K562 (cell line): Measurements from ENCODE around the gene SVBP. TPM values are rescaled to one million over a fixed set of nuclear protein-coding genes. Genes with fewer than 3 reads are reported as not detected.
"Not testable (repeated sequence)": the region's sequence is repeated elsewhere in the genome, so short reads cannot be mapped to it uniquely, and the experiment has no call there.

Source experiments
- ATAC-seq: fragments of 200-7000 bp; cut with Tn5 transposase; 3 replicates; pipeline ENCODE4 v1.9.1; 2020; ENCODE audit warnings: moderate library complexity
- BruUV-seq: library from RNA; stranded (reverse); fragments of 400-500 nt; replicated peaks from 2 replicates; lab custom pipeline; 2021; lab: Mats Ljungman, UMichigan
- CTCF ChIA-PET: fragments of 300-600 bp; formaldehyde crosslinking; extraction: SDS; loops from one replicate; lab custom pipeline; 2021; ENCODE audit warnings: low intra/inter-chr PET ratio; lab: Yijun Ruan, JAX
- POLR2A ChIA-PET: fragments of 300-600, 350-650 bp; sonication (Branson Sonifier 250); formaldehyde crosslinking; extraction: SDS; loops from one replicate; lab custom pipeline; 2021; ENCODE audit warnings: antibody characterized with exemption, inconsistent platforms; lab: Yijun Ruan, JAX
- DNase-seq, 4 experiments: peaks; one replicate each; pipeline versions ENCODE4 v3.0.0 to v3.0.0-alpha.2; 2011 to 2018; ENCODE audit warnings: low spot score in 3 of 4, mixed read lengths in 3 of 4; ENCODE audit errors: extremely low read depth in 1 of 4
- FAIRE-seq: peaks from 2 replicates; lab custom pipeline; 2011; peaks lifted over from hg19 to GRCh38; lab: Jason Lieb, UNC
- H2AFZ ChIP-seq: 2 replicates; pipeline ENCODE4 v1.6.0; 2011; ENCODE audit warnings: low read depth, low read length, control low read depth, inconsistent platforms
- H3K27ac ChIP-seq: fragments of 200-600 bp; 3 replicates; pipeline ENCODE4 v1.8.0; 2011; ENCODE audit warnings: low read depth, mild to moderate bottlenecking, control low read depth, inconsistent platforms, low read length, moderate library complexity, mixed read lengths; ENCODE audit errors: extremely low read depth
- H3K27me3 ChIP-seq, 2 experiments: fragments of 300-600 bp in 1 of 2; 2 replicates in 1 of 2; 3 replicates in 1 of 2; pipeline versions ENCODE4 v1.6.0 to v1.8.0; 2011; ENCODE audit warnings: inconsistent platforms in 2 of 2, low read length in 2 of 2, mild to moderate bottlenecking in 1 of 2, mixed read lengths in 1 of 2, moderate library complexity in 1 of 2; ENCODE audit not compliant: control insufficient read depth in 2 of 2, insufficient read depth in 2 of 2
- H3K36me3 ChIP-seq: fragments of 300-600 bp; 3 replicates; pipeline ENCODE4 v1.8.0; 2011; ENCODE audit warnings: mild to moderate bottlenecking, low read length, inconsistent platforms; ENCODE audit not compliant: control insufficient read depth, insufficient read depth
- H3K4me1 ChIP-seq, 2 experiments: fragments of 200-600 bp in 1 of 2; replicated peaks in 1 of 2; 2 replicates in 1 of 2; 3 replicates in 1 of 2; pipeline versions ENCODE4 v1.5.1 to v1.8.0; 2011; ENCODE audit warnings: inconsistent platforms in 2 of 2, low read length in 2 of 2, mild to moderate bottlenecking in 1 of 2, mixed read lengths in 1 of 2, moderate library complexity in 1 of 2; ENCODE audit not compliant: control insufficient read depth in 2 of 2, insufficient read depth in 2 of 2
- H3K4me2 ChIP-seq: 2 replicates; pipeline ENCODE4 v1.6.1; 2011; ENCODE audit warnings: low read length, control low read depth, inconsistent platforms, mixed read lengths; ENCODE audit not compliant: insufficient read depth
- H3K4me3 ChIP-seq: fragments of 200-600 bp; sonication (generic), shearing (Covaris generic); 2 replicates; pipeline ENCODE4 v1.5.1; 2016; ENCODE audit warnings: control low read depth, inconsistent platforms
- H3K79me2 ChIP-seq: fragments of 200-600 bp; 3 replicates; pipeline ENCODE4 v1.8.0; 2011; ENCODE audit warnings: low read length, inconsistent platforms; ENCODE audit not compliant: control insufficient read depth, insufficient read depth
- H3K9ac ChIP-seq, 2 experiments: 2 replicates each; pipeline versions ENCODE4 v1.6.0 to v1.6.1; 2011; ENCODE audit warnings: low read depth in 2 of 2, low read length in 2 of 2, control low read depth in 1 of 2, inconsistent platforms in 1 of 2, mild to moderate bottlenecking in 1 of 2, mixed read lengths in 1 of 2; ENCODE audit not compliant: insufficient read depth in 1 of 2
- H3K9me1 ChIP-seq: one replicate; pipeline ENCODE4 v1.6.0; 2011; ENCODE audit warnings: inconsistent platforms, mild to moderate bottlenecking, low read length, moderate library complexity; ENCODE audit not compliant: control insufficient read depth, insufficient read depth
- H3K9me3 ChIP-seq: replicated peaks from 2 replicates; pipeline ENCODE4 v1.5.1; 2011; ENCODE audit warnings: low read depth, low read length, inconsistent platforms; ENCODE audit not compliant: control insufficient read depth, insufficient read depth
- H4K20me1 ChIP-seq: replicated peaks from 2 replicates; pipeline ENCODE4 v1.6.1; 2011; ENCODE audit warnings: low read length, inconsistent platforms, mixed read lengths; ENCODE audit not compliant: control insufficient read depth, insufficient read depth
- BCOR ChIP-seq: fragments of 450-650 bp; IDR thresholded peaks from 2 replicates; pipeline ENCODE4 v1.6.1; 2016
- CBFA2T3 ChIP-seq: fragments of 450-650 bp; IDR thresholded peaks from 2 replicates; pipeline ENCODE4 v1.6.1; 2017
- HDAC1 ChIP-seq, 2 experiments: fragments of 450-650 bp; IDR thresholded peaks; 2 replicates each; pipeline ENCODE4 v1.6.1; 2016 to 2017; ENCODE audit warnings: inconsistent platforms in 1 of 2, mild to moderate bottlenecking in 1 of 2, moderate library complexity in 1 of 2
- KDM1A ChIP-seq, 2 experiments: fragments of 450-650 bp; IDR thresholded peaks; 2 replicates each; pipeline ENCODE4 v1.6.1; 2016; ENCODE audit warnings: mild to moderate bottlenecking in 2 of 2
- WGBS: fragments of 100-300 bp; shearing (Covaris generic); methylation state at CpG from one replicate; pipeline ENCODE4 v1.1.6; 2016; ENCODE audit warnings: low coverage, mixed read lengths; ENCODE audit not compliant: insufficient coverage; ENCODE audit errors: missing lambda C conversion rate; 5-methylcytosine and 5-hydroxymethylcytosine counted together
- in situ Hi-C: fragments of 300-500 bp; cut with MboI; formaldehyde crosslinking; loops from 4 replicates; pipeline ENCODE4 v1.15.0; 2018; ENCODE audit warnings: inconsistent platforms, mixed read lengths
- intact Hi-C: fragments of 100-400 bp; cut with micrococcal nuclease; formaldehyde crosslinking; loops from 2 replicates; pipeline ENCODE4 v1.14.2; 2022
- polyA plus RNA-seq, 8 experiments: library from polyadenylated mRNA; depleted of rRNA in 4 of 8; stranded (reverse) in 5 of 8; unstranded in 3 of 8; fragments of >200 nt; fragmentation: Nextera tagmentation in 2 of 8; fragmentation: Illumina TruSeq in 1 of 8; extraction: Ambion mirVana in 2 of 8; extraction: Trizol in 1 of 8; gene quantifications; 2 replicates each; pipeline versions ENCODE4 v1.2.1 to v1.2.3, GENCODE V29; 2011 to 2014; ENCODE audit warnings: inconsistent platforms in 1 of 8, missing spikeins in 1 of 8
- total RNA-seq, 7 experiments: library from RNA; depleted of rRNA in 6 of 7; stranded (reverse); fragments of >200 nt in 6 of 7; fragmentation: Illumina TruSeq in 2 of 7; extraction: Trizol in 2 of 7; gene quantifications; 2 replicates each; pipeline versions ENCODE4 v1.2.1 to v1.2.3, GENCODE V29; 2011 to 2021; ENCODE audit warnings: low replicate concordance in 1 of 7
- TF ChIP-seq, protein P1 (sequence below): fragments of 250-450 bp; sonication (Bioruptor Pico); IDR thresholded peaks from 2 replicates; pipeline ENCODE4 v1.4.0; 2020; ENCODE audit warnings: mild to moderate bottlenecking, moderate library complexity, borderline replicate concordance
- TF ChIP-seq, protein P2 (sequence below): IDR thresholded peaks from 2 replicates; pipeline ENCODE4 v1.6.1; 2011; ENCODE audit not compliant: insufficient read length; ENCODE audit errors: extremely low read depth

SVBP gene
- total and polyA plus RNA-seq, 9 of the 15 experiments (the other 6 are each of a cell fraction or from before 2014, with no cell fraction given): 31.7 to 49.7 (median 40.0) TPM

DNA sequence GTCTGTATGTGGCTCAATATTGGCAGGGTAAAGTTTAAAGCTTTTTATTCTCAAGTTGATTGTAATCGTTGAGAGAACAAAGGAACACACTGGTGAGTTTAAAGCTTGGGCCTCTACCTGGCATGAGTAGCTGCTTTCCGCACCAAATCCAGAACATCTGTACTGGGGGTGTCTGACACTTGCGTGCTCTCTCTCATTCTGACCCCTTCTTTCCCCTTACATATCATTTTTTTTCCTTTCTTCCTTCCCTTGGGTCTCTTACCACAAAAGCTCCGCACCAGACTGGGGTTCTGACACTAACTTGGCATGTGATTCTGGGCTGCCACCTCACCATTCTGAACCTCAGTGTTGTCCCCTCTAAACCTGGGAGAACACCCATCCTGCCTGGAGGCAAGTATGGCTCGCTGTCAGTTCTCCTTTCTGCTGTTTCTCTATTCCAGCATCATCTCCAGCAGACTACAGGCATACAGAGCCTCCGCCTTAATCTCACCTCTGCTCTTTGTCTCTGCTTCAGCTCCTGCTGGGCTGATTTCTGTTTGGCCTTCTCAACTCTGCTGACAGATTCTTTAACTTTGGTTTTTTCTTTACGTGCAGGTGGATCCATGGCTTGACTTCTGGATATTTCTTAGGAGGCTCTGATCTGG lies 1.1 kb downstream of the SVBP start (continued):
- TF ChIP-seq, protein P1, sequence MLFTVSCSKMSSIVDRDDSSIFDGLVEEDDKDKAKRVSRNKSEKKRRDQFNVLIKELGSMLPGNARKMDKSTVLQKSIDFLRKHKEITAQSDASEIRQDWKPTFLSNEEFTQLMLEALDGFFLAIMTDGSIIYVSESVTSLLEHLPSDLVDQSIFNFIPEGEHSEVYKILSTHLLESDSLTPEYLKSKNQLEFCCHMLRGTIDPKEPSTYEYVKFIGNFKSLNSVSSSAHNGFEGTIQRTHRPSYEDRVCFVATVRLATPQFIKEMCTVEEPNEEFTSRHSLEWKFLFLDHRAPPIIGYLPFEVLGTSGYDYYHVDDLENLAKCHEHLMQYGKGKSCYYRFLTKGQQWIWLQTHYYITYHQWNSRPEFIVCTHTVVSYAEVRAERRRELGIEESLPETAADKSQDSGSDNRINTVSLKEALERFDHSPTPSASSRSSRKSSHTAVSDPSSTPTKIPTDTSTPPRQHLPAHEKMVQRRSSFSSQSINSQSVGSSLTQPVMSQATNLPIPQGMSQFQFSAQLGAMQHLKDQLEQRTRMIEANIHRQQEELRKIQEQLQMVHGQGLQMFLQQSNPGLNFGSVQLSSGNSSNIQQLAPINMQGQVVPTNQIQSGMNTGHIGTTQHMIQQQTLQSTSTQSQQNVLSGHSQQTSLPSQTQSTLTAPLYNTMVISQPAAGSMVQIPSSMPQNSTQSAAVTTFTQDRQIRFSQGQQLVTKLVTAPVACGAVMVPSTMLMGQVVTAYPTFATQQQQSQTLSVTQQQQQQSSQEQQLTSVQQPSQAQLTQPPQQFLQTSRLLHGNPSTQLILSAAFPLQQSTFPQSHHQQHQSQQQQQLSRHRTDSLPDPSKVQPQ (CRISPR knock-in tag): no peak
- TF ChIP-seq, protein P2, sequence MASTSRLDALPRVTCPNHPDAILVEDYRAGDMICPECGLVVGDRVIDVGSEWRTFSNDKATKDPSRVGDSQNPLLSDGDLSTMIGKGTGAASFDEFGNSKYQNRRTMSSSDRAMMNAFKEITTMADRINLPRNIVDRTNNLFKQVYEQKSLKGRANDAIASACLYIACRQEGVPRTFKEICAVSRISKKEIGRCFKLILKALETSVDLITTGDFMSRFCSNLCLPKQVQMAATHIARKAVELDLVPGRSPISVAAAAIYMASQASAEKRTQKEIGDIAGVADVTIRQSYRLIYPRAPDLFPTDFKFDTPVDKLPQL: no peak
- TF ChIP-seq CBFA2T3: no peak

DNA sequence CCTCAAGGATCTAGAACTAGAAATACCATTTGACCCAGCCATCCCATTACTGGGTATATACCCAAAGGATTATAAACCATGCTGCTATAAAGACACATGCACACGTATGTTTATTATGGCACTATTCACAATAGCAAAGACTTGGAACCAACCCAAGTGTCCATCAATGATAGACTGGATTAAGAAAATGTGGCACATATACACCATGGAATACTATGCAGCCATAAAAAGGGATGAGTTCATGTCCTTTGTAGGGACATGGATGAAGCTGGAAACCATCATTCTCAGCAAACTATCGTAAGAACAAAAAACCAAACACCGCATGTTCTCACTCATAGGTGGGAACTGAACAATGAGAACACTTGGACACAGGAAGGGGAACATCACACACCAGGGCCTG lies 2.4 kb downstream of the SVBP start:
- in situ Hi-C loops, CTCF ChIA-PET, ATAC-seq, H4K20me1 ChIP-seq, H3K9me1 ChIP-seq, H3K9me3 ChIP-seq, FAIRE-seq, H3K4me2 ChIP-seq, H3K27ac ChIP-seq, H2AFZ ChIP-seq, H3K9ac ChIP-seq, BruUV-seq, H3K27me3 ChIP-seq, DNase-seq, intact Hi-C loops, H3K4me3 ChIP-seq: not testable (repeated sequence)
- TF ChIP-seq HDAC1 (IDR thresholded peaks at IDR 0.05) (0 out of 4 replicates have a peak, but pooled peaks of 1 of the 2 experiments have one; percentile 14), BCOR (peak; percentile 77), KDM1A (IDR thresholded peaks at IDR 0.05) (peak in 1 of 2 experiments; percentile 31; a peak in 1 of 4 replicates)
- 100% methylated on average over 1 of the region's 3 CpGs for WGBS
- POLR2A ChIA-PET: interaction anchor here (0.6 to 3.4 kb wide), 3 partner anchors 8 to 142 kb away, joined by 3 to 22 read pairs (median 5); no protein-coding TSS in a partner anchor
- H3K4me1 ChIP-seq: peaks cover 16 to 23% of the 10 kb centered on the region in 2 experiments
- peaks cover 29% of the 10 kb centered on the region for H3K79me2 ChIP-seq
- H3K36me3 ChIP-seq: peaks cover 14% of the 10 kb centered on the region; the same call in 2 of the 3 replicates
